AG20443 (cell line): ENCODE results near the gene IRF1.

ENCODE experiments used
- DNase-seq: peaks from one replicate; pipeline ENCODE4 v3.0.0; 2012; ENCODE audit warnings: low spot score, mixed read lengths

The IRF1 gene

GRCh38 chr5:132500931-132501628 is 10.5 kb upstream of the IRF1 start:
- DNase-seq = peak; percentile 61

GRCh38 chr5:132500244-132500930 is 9.8 kb upstream of the IRF1 start:
- no peak for DNase-seq

GRCh38 chr5:132499440-132500243 is 9.1 kb upstream of the IRF1 start:
- no peak for DNase-seq

- no peak for DNase-seq
Measured at GRCh38 chr5:132498686-132499271, 8.2 kb upstream of the IRF1 start.

- DNase-seq = peak; percentile 65
Measured at GRCh38 chr5:132498152-132498551, 7.6 kb upstream of the IRF1 start.

GRCh38 chr5:132497488-132497997 is 7.0 kb upstream of the IRF1 start:
- DNase-seq = peak; percentile 95

- DNase-seq = peak; percentile 90
Measured at GRCh38 chr5:132496631-132497487, 6.3 kb upstream of the IRF1 start.

- peak; percentile 89 for DNase-seq
Measured at GRCh38 chr5:132496191-132496630, 5.6 kb upstream of the IRF1 start.

GRCh38 chr5:132495667-132496190 is 5.2 kb upstream of the IRF1 start:
- peak; percentile 77 for DNase-seq

GRCh38 chr5:132493821-132494220 is 3.2 kb upstream of the IRF1 start:
- DNase-seq = no peak

GRCh38 chr5:132493241-132493640 is 2.7 kb upstream of the IRF1 start:
- no peak for DNase-seq

GRCh38 chr5:132492386-132493125 is 2.0 kb upstream of the IRF1 start:
- DNase-seq = no peak

GRCh38 chr5:132491368-132492364 is 1.1 kb upstream of the IRF1 start:
- no peak for DNase-seq

GRCh38 chr5:132489871-132490483 is 596 bp downstream of the IRF1 start:
- peak; percentile 87 for DNase-seq

- DNase-seq = no peak
Measured at GRCh38 chr5:132489051-132489770, 1.4 kb downstream of the IRF1 start.

- DNase-seq = no peak
Measured at GRCh38 chr5:132488590-132488989, 2.0 kb downstream of the IRF1 start.

GRCh38 chr5:132487841-132488555 is 2.6 kb downstream of the IRF1 start:
- DNase-seq = no peak
